GM20000 (cell line): ENCODE data around the gene NBAS.

ENCODE experiments used
- DNase-seq: peaks from one replicate; pipeline ENCODE4 v3.0.0; 2012; ENCODE audit warnings: low spot score
- TF ChIP-seq, protein P1 (sequence below): IDR thresholded peaks from 2 replicates; pipeline ENCODE4 v1.5.1; 2012; ENCODE audit warnings: mild to moderate bottlenecking, control low read depth; ENCODE audit errors: extremely low read depth, missing control alignments

NBAS gene

DNA sequence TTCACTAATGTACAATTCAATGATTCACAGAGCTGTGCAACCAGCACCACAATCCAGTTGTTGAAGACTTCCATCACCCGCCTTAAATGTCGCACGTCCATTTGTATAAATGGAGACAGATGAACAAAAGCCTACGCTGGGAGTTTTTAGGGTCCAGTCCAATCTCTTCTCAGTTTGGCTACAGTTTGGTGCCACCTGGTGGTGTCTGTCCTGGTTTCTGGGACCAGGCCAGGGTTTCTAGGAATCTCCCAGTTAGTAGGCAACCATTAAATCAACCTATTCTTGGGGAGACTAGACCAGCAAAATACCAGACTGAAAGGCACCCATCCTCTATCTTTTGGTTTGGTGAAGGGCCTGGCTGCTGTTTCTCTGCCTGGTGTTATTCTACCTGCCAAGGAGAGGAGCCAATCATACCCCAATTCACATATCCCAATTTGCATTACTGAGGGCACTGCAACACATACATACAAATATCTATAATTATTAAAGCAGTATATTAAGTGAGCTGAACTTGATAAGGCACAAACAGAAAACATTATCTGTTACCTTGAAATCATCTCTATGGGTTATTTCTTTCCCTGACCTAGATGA is 27.3 kb upstream of the NBAS start:
- TF ChIP-seq, protein P1, sequence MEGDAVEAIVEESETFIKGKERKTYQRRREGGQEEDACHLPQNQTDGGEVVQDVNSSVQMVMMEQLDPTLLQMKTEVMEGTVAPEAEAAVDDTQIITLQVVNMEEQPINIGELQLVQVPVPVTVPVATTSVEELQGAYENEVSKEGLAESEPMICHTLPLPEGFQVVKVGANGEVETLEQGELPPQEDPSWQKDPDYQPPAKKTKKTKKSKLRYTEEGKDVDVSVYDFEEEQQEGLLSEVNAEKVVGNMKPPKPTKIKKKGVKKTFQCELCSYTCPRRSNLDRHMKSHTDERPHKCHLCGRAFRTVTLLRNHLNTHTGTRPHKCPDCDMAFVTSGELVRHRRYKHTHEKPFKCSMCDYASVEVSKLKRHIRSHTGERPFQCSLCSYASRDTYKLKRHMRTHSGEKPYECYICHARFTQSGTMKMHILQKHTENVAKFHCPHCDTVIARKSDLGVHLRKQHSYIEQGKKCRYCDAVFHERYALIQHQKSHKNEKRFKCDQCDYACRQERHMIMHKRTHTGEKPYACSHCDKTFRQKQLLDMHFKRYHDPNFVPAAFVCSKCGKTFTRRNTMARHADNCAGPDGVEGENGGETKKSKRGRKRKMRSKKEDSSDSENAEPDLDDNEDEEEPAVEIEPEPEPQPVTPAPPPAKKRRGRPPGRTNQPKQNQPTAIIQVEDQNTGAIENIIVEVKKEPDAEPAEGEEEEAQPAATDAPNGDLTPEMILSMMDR = peak; percentile 28

DNA sequence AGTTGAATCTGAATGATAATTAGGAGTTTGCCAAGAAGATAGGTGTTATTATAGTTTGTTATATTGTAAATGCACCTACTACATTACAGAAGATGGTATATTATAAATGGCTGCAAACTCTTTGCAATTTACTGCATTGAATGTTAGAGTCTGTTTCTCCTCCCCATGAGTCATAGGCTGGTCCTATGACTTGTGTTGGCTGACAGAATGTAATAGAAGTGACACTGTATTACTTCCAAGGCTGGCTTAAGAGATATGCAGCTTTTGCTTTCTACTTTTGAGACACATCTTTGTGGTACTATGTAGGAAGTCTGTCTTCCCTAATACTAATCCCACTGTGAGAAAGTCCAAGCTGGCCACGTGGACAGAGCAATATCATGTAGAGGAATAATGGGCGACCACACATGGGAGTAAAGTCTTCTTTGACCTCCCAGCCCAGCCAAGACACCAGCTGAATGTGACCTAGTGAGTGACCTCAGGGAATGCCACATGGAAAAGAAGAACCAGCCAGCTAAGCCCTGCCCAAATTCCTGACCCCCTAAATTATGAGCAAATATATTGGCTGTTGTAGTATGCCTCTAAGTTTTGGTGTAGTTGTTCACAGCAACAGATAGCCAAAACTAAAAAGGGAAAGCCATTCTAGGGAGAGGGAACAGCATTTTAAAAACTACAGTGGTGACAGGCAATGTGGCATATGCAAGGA is 23.8 kb upstream of the NBAS start:
- TF ChIP-seq, protein P1 = no peak
- DNase-seq = no peak

More for the DNA sequence above, 27.3 kb upstream of the NBAS start:
- DNase-seq = peak; percentile 26

DNA sequence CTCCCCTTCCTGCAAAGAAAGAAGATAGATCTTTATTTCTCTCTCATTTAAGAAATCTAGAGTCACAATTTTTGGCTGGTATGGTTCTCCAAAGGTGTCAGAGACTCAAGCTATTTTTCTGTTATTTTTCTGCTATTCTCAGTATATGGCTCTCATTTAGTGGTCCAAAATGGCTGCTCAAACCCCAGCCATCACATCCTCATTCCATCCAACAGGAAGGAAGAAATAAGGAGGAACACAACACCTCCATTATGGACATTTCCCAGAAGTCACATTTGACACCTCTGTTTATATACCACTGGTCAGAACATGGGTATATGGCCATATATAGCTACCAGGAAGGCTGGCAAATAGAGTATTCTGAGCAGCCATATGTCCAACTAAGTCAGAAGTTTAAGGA is 23.2 kb upstream of the NBAS start:
- DNase-seq = no peak
- TF ChIP-seq, protein P1 = no peak

DNA sequence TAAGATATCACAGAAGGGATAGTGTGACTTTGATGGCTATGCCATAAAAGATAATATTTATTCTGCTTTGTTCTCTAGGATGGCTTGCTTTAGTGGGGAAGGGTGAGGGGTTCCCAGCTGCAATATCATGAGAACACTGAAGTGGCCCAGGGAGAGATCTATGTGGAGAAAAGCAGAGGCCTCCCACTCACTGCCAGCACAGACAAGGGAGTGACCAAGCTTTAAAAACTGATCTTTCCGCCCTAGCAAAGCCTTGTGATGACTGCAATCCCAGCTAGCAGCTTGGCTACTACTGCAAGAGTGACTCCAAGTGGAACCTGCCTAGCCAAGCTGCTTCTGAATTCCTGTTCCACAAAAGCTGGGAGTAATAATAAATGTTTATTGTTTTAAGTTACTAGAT is 22.7 kb upstream of the NBAS start:
- TF ChIP-seq, protein P1 = no peak
- no peak for DNase-seq

DNA sequence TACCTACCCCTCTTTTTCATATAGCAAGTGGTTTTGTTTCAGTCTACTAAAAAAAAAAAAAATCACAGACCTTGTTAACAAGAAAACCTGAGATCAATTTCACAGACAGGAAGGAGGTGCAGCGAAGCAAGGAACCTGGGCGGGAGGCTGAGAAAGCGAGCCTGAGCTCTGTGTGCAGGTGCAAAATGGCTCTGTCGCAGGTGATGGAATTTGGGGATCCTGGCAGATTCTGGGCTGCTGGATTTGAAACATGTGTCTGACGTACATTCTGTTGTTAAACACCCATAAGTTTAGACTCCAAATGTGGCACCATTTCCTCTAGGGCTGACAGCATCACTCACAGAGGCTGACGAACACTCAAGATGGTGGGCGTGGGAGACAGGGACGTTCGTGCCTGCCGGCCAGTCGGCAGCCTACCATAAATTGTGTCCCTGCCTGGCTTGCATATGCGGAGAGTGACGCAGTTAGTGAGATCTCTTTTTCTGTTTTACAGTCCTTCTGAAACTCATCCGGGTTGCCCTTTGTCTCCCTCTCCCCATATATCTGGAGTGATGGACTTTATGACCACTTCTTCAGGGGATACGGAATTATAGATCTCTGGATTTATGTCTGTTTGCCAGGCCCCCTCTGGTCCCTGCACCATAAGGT is 21.7 kb upstream of the NBAS start:
- DNase-seq = no peak
- TF ChIP-seq, protein P1 = no peak

DNA sequence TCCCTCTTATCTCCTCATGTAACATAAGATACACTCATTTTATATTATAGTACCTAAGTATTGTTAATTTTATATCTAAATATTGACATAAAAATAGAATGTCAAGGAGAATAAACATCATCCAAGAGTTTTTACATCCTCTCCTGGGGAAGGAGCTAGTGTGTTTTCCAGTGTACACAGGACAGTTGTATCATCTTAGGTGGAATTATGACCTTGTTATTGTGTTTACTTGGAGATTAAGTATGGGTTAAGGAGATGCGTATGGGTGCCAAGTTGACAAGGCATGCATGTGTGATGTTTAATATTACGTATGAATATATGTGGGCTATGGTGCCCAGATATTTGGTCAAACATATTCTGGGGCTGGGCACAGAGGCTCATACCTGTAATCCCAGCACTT is 19.3 kb upstream of the NBAS start:
- TF ChIP-seq, protein P1 = no peak
- no peak for DNase-seq

DNA sequence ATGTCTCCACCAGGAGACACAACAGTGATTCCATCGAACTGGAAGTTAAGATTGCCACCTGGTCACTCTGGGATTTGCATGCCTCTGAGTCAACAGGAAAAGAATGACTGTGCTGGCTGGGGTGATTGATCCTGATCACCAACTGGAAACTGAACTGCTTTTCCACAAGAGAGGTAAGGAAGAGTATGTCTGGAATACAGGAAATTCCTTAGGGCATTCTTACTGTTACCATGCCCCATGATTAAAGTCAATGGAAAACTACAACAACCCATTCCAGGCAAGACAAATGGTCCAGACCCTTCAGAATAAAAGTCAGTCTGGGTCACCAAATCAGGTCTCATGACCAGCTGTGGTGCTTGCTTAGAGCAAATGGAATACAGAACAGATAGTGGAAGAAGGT is 18.5 kb upstream of the NBAS start:
- no peak for DNase-seq
- TF ChIP-seq, protein P1 = no peak
